GM12872 (cell line): ENCODE measurements around the gene METTL21C.

Experiments
- TF ChIP-seq, protein P1 (sequence below): IDR thresholded peaks from 3 replicates; pipeline ENCODE4 v1.5.1; 2011; ENCODE audit warnings: low read depth, mild to moderate bottlenecking, low read length, moderate library complexity; ENCODE audit not compliant: insufficient read depth

Gene METTL21C

DNA sequence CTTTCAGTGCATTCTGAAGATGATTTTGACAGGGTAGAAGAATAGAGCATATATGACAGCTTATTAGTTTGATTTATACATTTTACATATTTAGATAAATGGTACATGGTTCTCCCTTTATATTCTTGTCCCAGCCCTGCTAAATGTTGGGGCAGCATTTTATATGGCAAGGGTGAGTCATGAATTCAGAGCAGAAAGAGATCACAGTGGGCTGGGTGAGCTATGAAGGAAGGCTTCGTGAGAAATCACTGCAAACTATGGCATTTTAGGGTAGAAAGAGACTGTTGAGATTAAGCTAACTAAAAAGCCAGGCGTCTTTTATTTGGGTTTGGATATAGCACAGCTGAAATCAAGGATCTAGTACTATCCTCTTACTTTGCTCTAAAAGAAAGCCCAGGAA lies 23.9 kb upstream of the METTL21C start:
- TF ChIP-seq, protein P1, sequence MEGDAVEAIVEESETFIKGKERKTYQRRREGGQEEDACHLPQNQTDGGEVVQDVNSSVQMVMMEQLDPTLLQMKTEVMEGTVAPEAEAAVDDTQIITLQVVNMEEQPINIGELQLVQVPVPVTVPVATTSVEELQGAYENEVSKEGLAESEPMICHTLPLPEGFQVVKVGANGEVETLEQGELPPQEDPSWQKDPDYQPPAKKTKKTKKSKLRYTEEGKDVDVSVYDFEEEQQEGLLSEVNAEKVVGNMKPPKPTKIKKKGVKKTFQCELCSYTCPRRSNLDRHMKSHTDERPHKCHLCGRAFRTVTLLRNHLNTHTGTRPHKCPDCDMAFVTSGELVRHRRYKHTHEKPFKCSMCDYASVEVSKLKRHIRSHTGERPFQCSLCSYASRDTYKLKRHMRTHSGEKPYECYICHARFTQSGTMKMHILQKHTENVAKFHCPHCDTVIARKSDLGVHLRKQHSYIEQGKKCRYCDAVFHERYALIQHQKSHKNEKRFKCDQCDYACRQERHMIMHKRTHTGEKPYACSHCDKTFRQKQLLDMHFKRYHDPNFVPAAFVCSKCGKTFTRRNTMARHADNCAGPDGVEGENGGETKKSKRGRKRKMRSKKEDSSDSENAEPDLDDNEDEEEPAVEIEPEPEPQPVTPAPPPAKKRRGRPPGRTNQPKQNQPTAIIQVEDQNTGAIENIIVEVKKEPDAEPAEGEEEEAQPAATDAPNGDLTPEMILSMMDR: no peak

DNA sequence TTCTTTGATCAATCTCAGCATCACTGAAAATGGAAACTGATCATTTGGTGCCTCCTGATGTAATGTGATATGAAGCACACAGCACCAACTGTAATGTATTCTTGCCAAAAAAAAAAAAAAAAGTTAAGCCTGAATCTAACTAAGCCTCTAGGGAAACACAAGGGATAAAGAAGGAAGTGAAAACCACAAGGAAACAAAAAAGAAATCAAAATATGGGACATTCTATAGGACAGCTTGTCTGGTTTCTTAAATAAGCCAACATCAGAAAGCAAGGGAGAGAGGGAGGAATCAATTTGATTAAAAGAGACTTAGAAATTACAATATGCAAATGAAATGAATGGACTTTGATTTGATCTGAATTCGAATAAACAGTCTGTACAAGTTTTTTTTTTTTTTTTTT lies 20.6 kb upstream of the METTL21C start:
- TF ChIP-seq, protein P1: no peak

DNA sequence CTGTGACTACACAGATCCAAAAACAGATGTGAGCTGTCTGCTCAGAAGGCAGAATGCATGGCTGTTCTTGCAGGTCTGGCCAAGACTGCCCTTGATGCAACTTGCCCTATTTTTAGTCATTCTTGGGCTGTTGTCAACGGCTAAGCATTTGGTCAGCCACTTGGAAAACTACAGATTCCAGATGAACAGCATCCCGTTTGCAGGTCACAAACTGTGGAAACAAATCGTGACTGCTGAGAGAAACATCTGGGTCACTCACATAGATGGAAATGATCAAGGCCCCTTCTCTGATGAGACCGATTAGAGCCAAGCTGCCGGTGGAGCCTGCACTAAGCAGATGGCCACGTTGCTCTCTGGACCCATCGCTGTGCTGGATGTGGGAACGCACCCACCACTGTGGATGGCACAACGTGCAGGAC lies 15.4 kb upstream of the METTL21C start:
- TF ChIP-seq, protein P1: no peak

DNA sequence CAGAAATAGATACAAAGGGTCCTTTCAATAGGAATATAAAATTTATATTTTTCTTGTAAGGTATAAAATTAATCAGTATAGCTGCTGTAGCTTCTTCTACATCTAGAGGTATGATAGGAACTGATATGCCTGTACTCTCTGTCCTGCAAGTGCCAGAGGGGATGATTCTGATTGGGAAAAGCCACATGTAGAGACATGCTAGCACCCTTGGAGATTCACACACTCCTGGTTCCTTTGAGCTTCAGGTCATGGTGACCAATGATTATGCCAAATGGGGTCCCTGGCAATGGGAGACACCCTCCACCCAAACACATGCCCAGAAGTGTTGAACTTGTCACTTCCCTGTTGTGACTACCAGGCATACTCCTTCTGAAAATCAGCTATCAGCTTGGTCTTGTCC lies 14.7 kb upstream of the METTL21C start:
- TF ChIP-seq, protein P1: no peak

DNA sequence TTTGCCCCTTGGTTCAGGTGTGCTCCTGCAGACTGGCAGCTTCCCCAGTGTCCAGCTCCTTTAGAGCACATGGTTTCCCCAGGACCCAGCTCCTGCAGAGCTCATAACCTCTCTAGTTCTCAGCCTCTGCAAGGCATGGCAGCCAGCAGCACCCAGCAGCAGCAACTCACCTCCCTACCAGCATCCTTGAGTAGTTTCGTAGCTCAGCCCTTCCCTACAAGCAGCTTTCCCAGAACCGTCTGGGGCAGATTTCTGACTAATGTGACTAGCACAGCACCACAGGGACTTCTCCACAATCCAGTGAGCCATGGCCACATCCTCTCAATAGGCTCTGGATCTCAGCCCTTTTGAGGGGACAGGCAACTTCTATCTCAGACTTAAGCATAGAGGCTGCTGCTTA lies 14.1 kb upstream of the METTL21C start:
- TF ChIP-seq, protein P1: no peak

DNA sequence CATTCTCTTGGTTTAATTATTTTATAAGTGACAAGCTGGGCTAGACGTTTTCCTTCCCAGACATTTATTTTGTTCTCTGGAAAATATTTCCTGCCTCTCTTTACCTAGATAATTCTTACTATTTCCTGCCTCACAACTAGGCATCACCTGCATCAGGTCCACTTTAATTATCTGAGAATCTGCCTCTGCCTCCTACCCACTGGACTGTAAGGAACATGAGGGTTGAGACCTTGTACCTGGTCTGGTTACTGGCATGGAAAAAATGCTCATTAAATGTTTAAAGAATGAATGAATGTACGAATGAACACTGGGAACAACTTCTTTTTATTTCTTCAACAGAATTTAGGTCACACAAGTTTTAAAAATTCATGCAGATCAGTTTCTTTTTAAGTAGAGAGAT lies 13.4 kb upstream of the METTL21C start:
- TF ChIP-seq, protein P1: no peak

DNA sequence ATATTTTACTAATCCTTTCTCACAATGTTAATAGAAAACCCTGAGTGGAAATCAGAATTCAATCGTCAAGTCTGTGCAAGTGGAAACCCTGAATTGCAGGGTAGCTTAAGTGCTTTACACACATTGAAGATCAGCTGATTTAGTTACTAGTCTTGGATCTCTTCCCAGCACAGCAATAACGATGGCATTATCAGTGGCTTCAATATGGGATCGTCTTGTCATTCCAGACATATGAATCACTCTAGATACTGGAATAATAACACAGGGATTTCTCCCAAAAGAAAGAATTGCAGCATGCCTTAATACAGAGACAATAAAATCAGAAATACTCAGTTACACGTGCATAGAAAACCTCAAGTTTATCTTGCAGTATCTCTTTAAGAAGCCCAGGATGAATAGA lies 12.6 kb upstream of the METTL21C start:
- TF ChIP-seq, protein P1: no peak
